GM12874 (cell line): Measurements from ENCODE around the gene ZNF75A.

ENCODE experiments used
- CTCF ChIP-seq: IDR thresholded peaks from 2 replicates; pipeline ENCODE4 v1.5.1; 2011; ENCODE audit warnings: low read depth, mild to moderate bottlenecking, control low read depth, low read length, moderate library complexity; ENCODE audit not compliant: insufficient read depth

ZNF75A gene

GRCh38 chr16:3305109-3306068 lies at the start of gene ZNF75A, which contains the start of gene TIGD7:
Gene ZNF75A, plus strand, starts transcription at chr16:3305497. Its CDS starts 2,932 bp downstream, at chr16:3308429.
Gene TIGD7, minus strand, starts transcription at chr16:3305430. Its CDS starts 4,816 bp downstream, at chr16:3300614.
- TF ChIP-seq CTCF, result no peak

- TF ChIP-seq CTCF, result no peak
Observed at GRCh38 chr16:3256146-3256865, 49.0 kb upstream of the ZNF75A start, which contains the start of gene MEFV. Gene MEFV, minus strand, starts transcription at chr16:3256633. Its CDS starts 46 bp downstream, at chr16:3256587.

DNA sequence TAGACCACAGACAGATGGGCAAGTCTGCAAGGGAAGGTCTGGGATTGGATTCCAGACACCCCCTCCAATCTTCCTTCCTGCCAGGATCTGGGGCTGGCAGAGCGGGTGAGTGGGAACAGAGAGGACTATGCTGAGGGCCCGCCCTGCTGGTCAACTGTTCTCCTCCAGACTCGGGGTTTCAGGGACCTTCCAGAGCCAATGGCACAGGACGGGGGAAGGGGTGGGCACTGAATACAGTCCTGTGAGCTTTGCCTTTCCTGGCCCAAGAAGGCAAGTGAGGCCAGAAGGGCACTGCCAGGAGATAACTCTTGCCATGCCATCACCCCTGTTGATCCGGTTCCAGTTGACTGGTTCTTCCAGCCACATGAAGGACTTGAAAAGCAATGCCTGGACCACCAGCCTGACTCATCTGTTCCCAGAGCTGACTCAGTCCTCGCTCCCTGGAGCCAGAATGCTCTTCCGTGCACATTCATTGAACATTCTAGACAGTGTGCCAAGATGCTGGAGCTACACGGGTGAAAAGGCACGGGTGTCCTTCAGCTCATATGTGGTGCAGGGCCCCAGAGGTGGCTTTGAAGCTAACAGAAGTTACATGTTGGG lies 48.3 kb upstream of the ZNF75A start:
- no peak for TF ChIP-seq CTCF

DNA sequence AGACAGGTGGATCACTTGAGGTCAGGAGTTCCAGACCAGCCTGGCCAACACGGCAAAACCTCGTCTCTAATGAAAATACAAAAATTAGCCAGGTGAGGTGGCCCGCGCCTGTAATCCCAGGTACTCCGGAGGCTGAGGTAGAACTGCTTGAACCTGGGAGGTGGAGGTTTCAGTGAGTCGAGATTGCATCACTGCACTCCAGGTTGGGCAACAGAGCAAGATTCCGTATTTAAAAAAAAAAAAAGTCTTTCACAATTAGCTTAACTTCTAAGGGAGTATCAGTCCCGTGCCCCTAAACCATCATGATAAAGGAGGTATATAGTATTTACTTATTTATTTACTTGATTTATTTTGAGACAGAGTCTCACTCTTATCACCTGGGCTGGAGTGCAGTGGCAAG lies 45.5 kb upstream of the ZNF75A start:
- no peak for TF ChIP-seq CTCF

- TF ChIP-seq CTCF, result no peak
Observed at GRCh38 chr16:3262517-3262916, 42.8 kb upstream of the ZNF75A start.

DNA sequence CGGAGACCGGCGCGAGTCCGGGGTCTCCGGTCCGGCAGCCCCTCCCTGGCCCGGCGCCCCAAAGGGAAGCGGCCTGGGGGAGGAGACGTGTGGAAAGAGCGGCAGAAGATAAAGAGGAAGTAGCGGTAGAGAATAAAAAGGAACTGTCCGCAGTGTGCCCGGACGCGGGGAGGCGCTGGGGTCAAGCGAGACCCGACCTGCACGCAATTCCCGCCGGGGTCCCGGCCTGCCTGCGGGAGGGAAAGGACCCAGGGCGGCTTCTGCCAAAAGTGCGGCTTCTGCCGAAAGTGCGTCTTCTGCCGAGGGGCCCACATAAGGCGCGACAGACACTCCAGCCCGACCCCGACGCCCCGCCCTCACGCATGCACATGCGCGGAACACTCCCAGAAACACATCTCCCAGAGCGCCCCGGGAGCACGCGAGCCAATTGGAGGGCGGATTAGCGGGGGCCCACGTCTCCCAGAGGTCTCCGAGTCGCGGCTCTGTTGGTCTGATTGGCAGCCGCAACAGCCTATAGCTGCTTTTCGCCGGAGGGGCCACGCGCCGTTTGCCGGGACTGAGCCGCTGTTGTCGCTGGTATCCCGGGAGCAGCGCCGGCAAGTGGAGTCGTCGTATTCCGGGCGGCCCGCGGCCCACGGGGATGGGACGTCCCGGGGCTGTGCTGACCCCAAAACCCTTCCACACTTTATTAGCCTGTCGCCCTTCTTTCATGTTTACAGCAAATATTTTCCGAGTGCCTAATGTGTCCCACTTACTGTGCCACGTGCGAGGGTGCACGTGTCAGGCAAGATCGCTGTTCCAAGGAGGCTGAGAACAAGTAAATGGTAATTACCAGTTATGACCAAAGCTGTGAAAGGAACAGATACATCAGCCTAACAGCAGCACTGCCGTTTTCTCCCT lies 40.9 kb upstream of the ZNF75A start:
- TF ChIP-seq CTCF, result peak; percentile 47
